ENCODE data around the gene ECHDC3. TPM values are rescaled to one million over a fixed set of nuclear protein-coding genes. Genes with fewer than 3 reads are reported as not detected.

Gene ECHDC3
- total and polyA plus RNA-seq, 10 of the 15 experiments (the other 5 are each of a cell fraction or from before 2014, with no cell fraction given): 0.16 to 10.0 (median 6.0) TPM

- Histone ChIP-seq H4K20me1 (ENCODE audit: control insufficient read depth, insufficient read depth) (no peaks in the 10 kb centered on the region), H3K4me2 (ENCODE audit: control insufficient read depth, insufficient read depth) (no peak overlapping the region), H2AFZ (ENCODE audit: control insufficient read depth, low read depth, low read length) (no peak overlapping the region), H3K79me2 (ENCODE audit: control insufficient read depth, insufficient read depth, low read length) (no peaks in the 10 kb centered on the region), H3K27me3 (replicated peaks in 1 of 2; ENCODE audit: control insufficient read depth in 2 of 2, insufficient read depth in 2 of 2, low read length in 1 of 2) (peaks cover 0 to 1% of the 10 kb centered on the region in 2 experiments; a peak in 1 of 4 replicates), H3K4me1 (ENCODE audit: control insufficient read depth, insufficient read depth, low read length) (no peaks in the 10 kb centered on the region), H3K9ac (ENCODE audit: control insufficient read depth, insufficient read depth, low read length) (no peak overlapping the region), H3K27ac (ENCODE audit: control insufficient read depth, insufficient read depth) (no peak overlapping the region), H3K4me3 (no peak overlapping the region), H3K36me3 (ENCODE audit: control insufficient read depth in 2 of 2, insufficient read depth in 2 of 2, low read length in 1 of 2) (no peaks in the 10 kb centered on the region), H3K9me3 (replicated peaks; ENCODE audit: control insufficient read depth, insufficient read depth, low read length) (no peaks in the 10 kb centered on the region)
- intact Hi-C loops (cut with micrococcal nuclease; ENCODE audit: unreplicated experiment) (no loop called here), in situ Hi-C loops (cut with MboI) (no loop called here)
- ChIA-PET RAD21 (ENCODE audit: unreplicated experiment) (no interaction called here), POLR2A (no interaction called here), SMC1A (ENCODE audit: uncharacterized antibody, unreplicated experiment) (no interaction called here), CTCF (interaction anchor here (1.6 to 2.3 kb wide), 2 partner anchors 13 to 15 kb away, joined by 3 to 8 read pairs; no protein-coding TSS in a partner anchor)
- ATAC-seq (no peak), DNase-seq (ENCODE audit: low read depth, low spot score) (no peak), FAIRE-seq (no peak)
- WGBS (ENCODE audit: insufficient coverage, insufficient replicate concordance, low lambda C conversion rate, missing lambda C conversion rate): 39% methylated on average over 6 of the region's 6 CpGs
- no TSS peak for BruUV-seq (replicated peaks)
- no peak for TF ChIP-seq CHD1 (IDR thresholded peaks at IDR 0.05; ENCODE audit: low read depth, low read length)
- TF ChIP-seq EP300 (IDR thresholded peaks at IDR 0.05; ENCODE audit: borderline replicate concordance in 1 of 2, control insufficient read depth in 1 of 2, low read depth in 2 of 2, low read length in 2 of 2): no peak
- TF ChIP-seq CREM (IDR thresholded peaks at IDR 0.05; ENCODE audit: low read depth): no peak
- no peak for TF ChIP-seq NRF1 (conservative IDR thresholded peaks at IDR 0.05; ENCODE audit: low read depth, low read length)
- TF ChIP-seq MEF2B (IDR thresholded peaks at IDR 0.05; ENCODE audit: partially characterized antibody, poor library complexity, severe bottlenecking): no peak
- TF ChIP-seq PRDM15 (CRISPR knock-in tag; IDR thresholded peaks at IDR 0.05): no peak
- no peak for TF ChIP-seq SPI1 (IDR thresholded peaks at IDR 0.05; ENCODE audit: borderline replicate concordance, insufficient read depth, low read depth, low read length)
- TF ChIP-seq WRNIP1 (IDR thresholded peaks at IDR 0.05; ENCODE audit: borderline replicate concordance, low read depth, low read length): no peak
- TF ChIP-seq GABPA (IDR thresholded peaks at IDR 0.05; ENCODE audit: low read depth): no peak
- no peak for TF ChIP-seq ATF7 (IDR thresholded peaks at IDR 0.05; ENCODE audit: low read depth)
- no peak for TF ChIP-seq RELA (IDR thresholded peaks at IDR 0.05; ENCODE audit: borderline replicate concordance, partially characterized antibody)
- no peak for TF ChIP-seq NKRF (conservative IDR thresholded peaks at IDR 0.05)
- no peak for TF ChIP-seq BCLAF1 (IDR thresholded peaks at IDR 0.05)
- TF ChIP-seq CBFB (IDR thresholded peaks at IDR 0.05; ENCODE audit: low read depth): no peak
Observed at GRCh38 chr10:11806706-11807105, 64.5 kb downstream of the ECHDC3 start.
